GM23338 (cell line): Measurements from ENCODE around the gene TNNT1. TPM values are rescaled to one million over a fixed set of nuclear protein-coding genes. Genes with fewer than 3 reads are reported as not detected.

Experiments used
- ATAC-seq: fragments of 200-7000 bp; cut with Tn5 transposase; 3 replicates; pipeline ENCODE4 v1.9.1; 2020
- DNase-seq: peaks from one replicate; pipeline ENCODE4 v3.0.0-alpha.2; 2015; ENCODE audit warnings: low spot score
- H2AFZ ChIP-seq: fragments of 200-600 bp; sonication (generic); 2 replicates; pipeline ENCODE4 v1.8.0; 2016; ENCODE audit warnings: antibody characterized with exemption, mild to moderate bottlenecking, moderate library complexity
- H3F3A ChIP-seq: fragments of 200-600 bp; sonication (generic); replicated peaks from 2 replicates; pipeline ENCODE4 v1.8.0; 2017; ENCODE audit warnings: antibody characterized with exemption, mixed run types, low read depth
- H3K27ac ChIP-seq: fragments of 200-600 bp; sonication (generic); 2 replicates; pipeline ENCODE4 v1.6.1; 2016; ENCODE audit warnings: low read depth
- H3K27me3 ChIP-seq: fragments of 200-600 bp; sonication (generic); 2 replicates; pipeline ENCODE4 v1.8.0; 2016; ENCODE audit warnings: mild to moderate bottlenecking, mixed run types, moderate library complexity; ENCODE audit not compliant: insufficient read depth
- H3K36me3 ChIP-seq: fragments of 200-600 bp; sonication (generic); 2 replicates; pipeline ENCODE4 v1.8.0; 2016; ENCODE audit warnings: mild to moderate bottlenecking; ENCODE audit not compliant: insufficient read depth
- H3K4me1 ChIP-seq: fragments of 200-600 bp; sonication (generic); 2 replicates; pipeline ENCODE4 v1.8.0; 2016; ENCODE audit warnings: mild to moderate bottlenecking, moderate library complexity; ENCODE audit not compliant: insufficient read depth
- H3K4me2 ChIP-seq: fragments of 200-600 bp; sonication (generic); 2 replicates; pipeline ENCODE4 v1.7.1; 2017; ENCODE audit warnings: mixed run types
- H3K4me3 ChIP-seq: fragments of 200-600 bp; sonication (generic); 2 replicates; pipeline ENCODE4 v1.6.1; 2016; ENCODE audit warnings: mixed run types
- H3K79me2 ChIP-seq: fragments of 200-600 bp; sonication (generic); replicated peaks from 2 replicates; pipeline ENCODE4 v1.8.0; 2017; ENCODE audit warnings: mild to moderate bottlenecking; ENCODE audit not compliant: insufficient read depth
- H3K9me2 ChIP-seq: fragments of 200-600 bp; sonication (generic); 2 replicates; pipeline ENCODE4 v1.8.0; 2017; ENCODE audit not compliant: insufficient read depth
- H4K20me1 ChIP-seq: fragments of 200-600 bp; sonication (generic); replicated peaks from 2 replicates; pipeline ENCODE4 v1.8.0; 2017; ENCODE audit warnings: mild to moderate bottlenecking; ENCODE audit not compliant: insufficient read depth
- H3K27ac Mint-ChIP-seq: 2 replicates; pipeline ENCODE4 v1.8.0; 2020; ENCODE audit warnings: inconsistent platforms, mild to moderate bottlenecking, moderate library complexity, mixed read lengths
- H3K27me3 Mint-ChIP-seq: 3 replicates; pipeline ENCODE4 v1.8.0; 2022; ENCODE audit warnings: low read depth, mild to moderate bottlenecking, moderate library complexity, mixed read lengths, inconsistent platforms; ENCODE audit not compliant: insufficient read depth, poor library complexity
- H3K36me3 Mint-ChIP-seq: 3 replicates; pipeline ENCODE4 v1.8.0; 2021; ENCODE audit warnings: low read depth, mild to moderate bottlenecking, inconsistent platforms, moderate library complexity, mixed read lengths
- H3K4me1 Mint-ChIP-seq: 3 replicates; pipeline ENCODE4 v1.8.0; 2020; ENCODE audit warnings: mild to moderate bottlenecking, inconsistent platforms, mixed read lengths
- H3K4me3 Mint-ChIP-seq: 3 replicates; pipeline ENCODE4 v1.8.0; 2021; ENCODE audit warnings: moderate library complexity, mild to moderate bottlenecking, inconsistent platforms, mixed read lengths
- H3K9me3 Mint-ChIP-seq: 3 replicates; pipeline ENCODE4 v1.8.0; 2020; ENCODE audit warnings: moderate library complexity, mild to moderate bottlenecking, inconsistent platforms, mixed read lengths
- CREB1 ChIP-seq: fragments of 250-450 bp; sonication (Bioruptor Pico); IDR thresholded peaks from 2 replicates; pipeline ENCODE4 v1.5.0; 2020; ENCODE audit warnings: low read depth, mild to moderate bottlenecking, moderate library complexity
- EZH2 ChIP-seq: fragments of 200-600 bp; sonication (generic); IDR thresholded peaks from one replicate; pipeline ENCODE4 v1.8.0; 2017; ENCODE audit warnings: antibody characterized with exemption, mild to moderate bottlenecking, low read depth; ENCODE audit not compliant: unreplicated experiment
- EZH2phosphoT487 ChIP-seq: fragments of 200-600 bp; sonication (generic); IDR thresholded peaks from one replicate; pipeline ENCODE4 v1.8.1; 2018; ENCODE audit warnings: antibody characterized with exemption; ENCODE audit not compliant: unreplicated experiment
- JUNB ChIP-seq: IDR thresholded peaks from one replicate; pipeline ENCODE4 v1.6.1; 2016; ENCODE audit warnings: antibody characterized with exemption; ENCODE audit not compliant: unreplicated experiment
- NANOG ChIP-seq: IDR thresholded peaks from 2 replicates; pipeline ENCODE4 v1.6.1; 2016; ENCODE audit warnings: antibody characterized with exemption, borderline replicate concordance
- POLR2AphosphoS5 ChIP-seq: IDR thresholded peaks from 2 replicates; pipeline ENCODE4 v1.6.1; 2016; ENCODE audit warnings: antibody characterized with exemption, low read depth
- STAT1 ChIP-seq: IDR thresholded peaks from one replicate; pipeline ENCODE4 v1.6.1; 2016; ENCODE audit warnings: antibody characterized with exemption; ENCODE audit not compliant: unreplicated experiment
- ZNF114 ChIP-seq: fragments of 250-450 bp; sonication (Bioruptor Pico); IDR thresholded peaks from 2 replicates; pipeline ENCODE4 v1.5.0; 2020; ENCODE audit warnings: mild to moderate bottlenecking, moderate library complexity
- ZNF331 ChIP-seq: fragments of 250-450 bp; sonication (Bioruptor Pico); IDR thresholded peaks from 2 replicates; pipeline ENCODE4 v1.5.0; 2020; ENCODE audit warnings: low read depth, mild to moderate bottlenecking, moderate library complexity
- polyA plus RNA-seq: library from polyadenylated mRNA; unstranded; fragments of >200 nt; fragmentation: Nextera tagmentation; extraction: Ambion mirVana; gene quantifications from 2 replicates; pipeline ENCODE4 v1.2.1, GENCODE V29; 2016
- total RNA-seq: library from RNA; depleted of rRNA; stranded (reverse); fragments of >200 nt; shearing (Covaris generic); gene quantifications from 2 replicates; pipeline ENCODE4 v1.2.3, GENCODE V29; 2014
- TF ChIP-seq, protein P1 (sequence below), 2 experiments: fragments of 200-600 bp in 1 of 2; sonication (generic) in 1 of 2; conservative IDR thresholded peaks; 2 replicates each; pipeline versions ENCODE4 v1.5.1 to v1.6.1; 2016 to 2017; ENCODE audit warnings: antibody characterized with exemption in 2 of 2, low read depth in 2 of 2, mild to moderate bottlenecking in 2 of 2, moderate library complexity in 1 of 2
- TF ChIP-seq, protein P2 (sequence below): fragments of 250-450 bp; sonication (Bioruptor Pico); IDR thresholded peaks from 2 replicates; pipeline ENCODE4 v1.5.0; 2020; ENCODE audit warnings: mild to moderate bottlenecking, moderate library complexity
- TF ChIP-seq, protein P3 (sequence below): IDR thresholded peaks from 2 replicates; pipeline ENCODE4 v1.6.1; 2016; ENCODE audit warnings: antibody characterized with exemption
- TF ChIP-seq, protein P4 (sequence below): IDR thresholded peaks from one replicate; pipeline ENCODE4 v1.6.1; 2018; ENCODE audit warnings: antibody characterized with exemption; ENCODE audit not compliant: unreplicated experiment

Gene TNNT1
- total and polyA plus RNA-seq, 2 experiments from 2014 or later, result 59.3 to 150 TPM

DNA sequence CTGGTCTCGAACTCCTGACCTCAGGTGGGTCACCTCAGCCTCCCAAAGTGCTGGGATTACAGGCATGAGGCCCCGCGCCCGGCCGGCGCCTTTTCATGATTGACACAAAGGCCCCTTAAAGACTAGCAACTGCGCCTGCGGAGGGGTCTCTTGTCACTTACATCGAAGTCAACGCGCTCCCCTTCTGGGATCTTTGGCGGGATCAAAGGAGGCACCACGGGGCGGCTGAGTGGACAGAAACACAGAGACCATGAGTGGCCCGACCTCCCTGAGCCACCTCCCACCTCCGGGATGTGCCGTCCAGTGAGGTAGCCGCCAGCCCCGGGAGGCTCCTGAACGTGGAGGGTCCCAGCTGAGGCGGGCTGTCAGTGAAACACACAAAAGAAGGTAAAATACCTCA is 7.3 kb downstream of the TNNT1 start:
- H3K9me2 ChIP-seq, result no peaks in the 10 kb centered on the region
- DNase-seq (peak; percentile 57), ATAC-seq (peak; percentile 13)
- peaks cover 7% of the 10 kb centered on the region; the same call in 1 of the 2 replicates for H3K27me3 ChIP-seq
- H3K27ac ChIP-seq, result no peak overlapping the region
- Mint-ChIP-seq H3K4me1 (peaks cover 17% of the 10 kb centered on the region), H3K27ac (no peak overlapping the region), H3K4me3 (peak overlapping the region; percentile 78), H3K27me3 (peaks cover 9% of the 10 kb centered on the region), H3K9me3 (no peaks in the 10 kb centered on the region; the same call in 2 of the 3 replicates), H3K36me3 (peaks cover 18% of the 10 kb centered on the region)
- peaks cover 3% of the 10 kb centered on the region; the same call in 1 of the 2 replicates for H3K4me1 ChIP-seq
- H3K36me3 ChIP-seq, result no peaks in the 10 kb centered on the region
- 0 out of 2 replicates have a peak, but pooled peaks cover 4% of the 10 kb centered on the region for H3F3A ChIP-seq
- no peaks in the 10 kb centered on the region for H3K79me2 ChIP-seq
- peak overlapping the region; percentile 43; the same call in 1 of the 2 replicates for H2AFZ ChIP-seq
- TF ChIP-seq STAT1 (no peak), CREB1 (CRISPR knock-in tag) (no peak), POLR2AphosphoS5 (no peak), NANOG (no peak), ZNF114 (CRISPR knock-in tag) (no peak), JUNB (no peak), EZH2phosphoT487 (no peak), ZNF331 (CRISPR knock-in tag) (no peak), EZH2 (no peak)
- TF ChIP-seq, protein P1, sequence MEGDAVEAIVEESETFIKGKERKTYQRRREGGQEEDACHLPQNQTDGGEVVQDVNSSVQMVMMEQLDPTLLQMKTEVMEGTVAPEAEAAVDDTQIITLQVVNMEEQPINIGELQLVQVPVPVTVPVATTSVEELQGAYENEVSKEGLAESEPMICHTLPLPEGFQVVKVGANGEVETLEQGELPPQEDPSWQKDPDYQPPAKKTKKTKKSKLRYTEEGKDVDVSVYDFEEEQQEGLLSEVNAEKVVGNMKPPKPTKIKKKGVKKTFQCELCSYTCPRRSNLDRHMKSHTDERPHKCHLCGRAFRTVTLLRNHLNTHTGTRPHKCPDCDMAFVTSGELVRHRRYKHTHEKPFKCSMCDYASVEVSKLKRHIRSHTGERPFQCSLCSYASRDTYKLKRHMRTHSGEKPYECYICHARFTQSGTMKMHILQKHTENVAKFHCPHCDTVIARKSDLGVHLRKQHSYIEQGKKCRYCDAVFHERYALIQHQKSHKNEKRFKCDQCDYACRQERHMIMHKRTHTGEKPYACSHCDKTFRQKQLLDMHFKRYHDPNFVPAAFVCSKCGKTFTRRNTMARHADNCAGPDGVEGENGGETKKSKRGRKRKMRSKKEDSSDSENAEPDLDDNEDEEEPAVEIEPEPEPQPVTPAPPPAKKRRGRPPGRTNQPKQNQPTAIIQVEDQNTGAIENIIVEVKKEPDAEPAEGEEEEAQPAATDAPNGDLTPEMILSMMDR (conservative IDR thresholded peaks at IDR 0.05; ENCODE audit: low read depth in 2 of 2), result no peak
- TF ChIP-seq, protein P2, sequence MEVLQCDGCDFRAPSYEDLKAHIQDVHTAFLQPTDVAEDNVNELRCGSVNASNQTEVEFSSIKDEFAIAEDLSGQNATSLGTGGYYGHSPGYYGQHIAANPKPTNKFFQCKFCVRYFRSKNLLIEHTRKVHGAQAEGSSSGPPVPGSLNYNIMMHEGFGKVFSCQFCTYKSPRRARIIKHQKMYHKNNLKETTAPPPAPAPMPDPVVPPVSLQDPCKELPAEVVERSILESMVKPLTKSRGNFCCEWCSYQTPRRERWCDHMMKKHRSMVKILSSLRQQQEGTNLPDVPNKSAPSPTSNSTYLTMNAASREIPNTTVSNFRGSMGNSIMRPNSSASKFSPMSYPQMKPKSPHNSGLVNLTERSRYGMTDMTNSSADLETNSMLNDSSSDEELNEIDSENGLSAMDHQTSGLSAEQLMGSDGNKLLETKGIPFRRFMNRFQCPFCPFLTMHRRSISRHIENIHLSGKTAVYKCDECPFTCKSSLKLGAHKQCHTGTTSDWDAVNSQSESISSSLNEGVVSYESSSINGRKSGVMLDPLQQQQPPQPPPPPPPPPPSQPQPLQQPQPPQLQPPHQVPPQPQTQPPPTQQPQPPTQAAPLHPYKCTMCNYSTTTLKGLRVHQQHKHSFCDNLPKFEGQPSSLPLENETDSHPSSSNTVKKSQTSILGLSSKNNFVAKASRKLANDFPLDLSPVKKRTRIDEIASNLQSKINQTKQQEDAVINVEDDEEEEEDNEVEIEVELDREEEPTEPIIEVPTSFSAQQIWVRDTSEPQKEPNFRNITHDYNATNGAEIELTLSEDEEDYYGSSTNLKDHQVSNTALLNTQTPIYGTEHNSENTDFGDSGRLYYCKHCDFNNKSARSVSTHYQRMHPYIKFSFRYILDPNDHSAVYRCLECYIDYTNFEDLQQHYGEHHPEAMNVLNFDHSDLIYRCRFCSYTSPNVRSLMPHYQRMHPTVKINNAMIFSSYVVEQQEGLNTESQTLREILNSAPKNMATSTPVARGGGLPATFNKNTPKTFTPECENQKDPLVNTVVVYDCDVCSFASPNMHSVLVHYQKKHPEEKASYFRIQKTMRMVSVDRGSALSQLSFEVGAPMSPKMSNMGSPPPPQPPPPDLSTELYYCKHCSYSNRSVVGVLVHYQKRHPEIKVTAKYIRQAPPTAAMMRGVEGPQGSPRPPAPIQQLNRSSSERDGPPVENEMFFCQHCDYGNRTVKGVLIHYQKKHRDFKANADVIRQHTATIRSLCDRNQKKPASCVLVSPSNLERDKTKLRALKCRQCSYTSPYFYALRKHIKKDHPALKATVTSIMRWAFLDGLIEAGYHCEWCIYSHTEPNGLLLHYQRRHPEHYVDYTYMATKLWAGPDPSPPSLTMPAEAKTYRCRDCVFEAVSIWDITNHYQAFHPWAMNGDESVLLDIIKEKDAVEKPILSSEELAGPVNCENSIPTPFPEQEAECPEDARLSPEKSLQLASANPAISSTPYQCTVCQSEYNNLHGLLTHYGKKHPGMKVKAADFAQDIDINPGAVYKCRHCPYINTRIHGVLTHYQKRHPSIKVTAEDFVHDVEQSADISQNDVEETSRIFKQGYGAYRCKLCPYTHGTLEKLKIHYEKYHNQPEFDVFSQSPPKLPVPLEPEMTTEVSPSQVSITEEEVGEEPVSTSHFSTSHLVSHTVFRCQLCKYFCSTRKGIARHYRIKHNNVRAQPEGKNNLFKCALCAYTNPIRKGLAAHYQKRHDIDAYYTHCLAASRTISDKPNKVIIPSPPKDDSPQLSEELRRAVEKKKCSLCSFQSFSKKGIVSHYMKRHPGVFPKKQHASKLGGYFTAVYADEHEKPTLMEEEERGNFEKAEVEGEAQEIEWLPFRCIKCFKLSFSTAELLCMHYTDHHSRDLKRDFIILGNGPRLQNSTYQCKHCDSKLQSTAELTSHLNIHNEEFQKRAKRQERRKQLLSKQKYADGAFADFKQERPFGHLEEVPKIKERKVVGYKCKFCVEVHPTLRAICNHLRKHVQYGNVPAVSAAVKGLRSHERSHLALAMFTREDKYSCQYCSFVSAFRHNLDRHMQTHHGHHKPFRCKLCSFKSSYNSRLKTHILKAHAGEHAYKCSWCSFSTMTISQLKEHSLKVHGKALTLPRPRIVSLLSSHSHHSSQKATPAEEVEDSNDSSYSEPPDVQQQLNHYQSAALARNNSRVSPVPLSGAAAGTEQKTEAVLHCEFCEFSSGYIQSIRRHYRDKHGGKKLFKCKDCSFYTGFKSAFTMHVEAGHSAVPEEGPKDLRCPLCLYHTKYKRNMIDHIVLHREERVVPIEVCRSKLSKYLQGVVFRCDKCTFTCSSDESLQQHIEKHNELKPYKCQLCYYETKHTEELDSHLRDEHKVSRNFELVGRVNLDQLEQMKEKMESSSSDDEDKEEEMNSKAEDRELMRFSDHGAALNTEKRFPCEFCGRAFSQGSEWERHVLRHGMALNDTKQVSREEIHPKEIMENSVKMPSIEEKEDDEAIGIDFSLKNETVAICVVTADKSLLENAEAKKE (CRISPR knock-in tag), result no peak
- TF ChIP-seq, protein P3, sequence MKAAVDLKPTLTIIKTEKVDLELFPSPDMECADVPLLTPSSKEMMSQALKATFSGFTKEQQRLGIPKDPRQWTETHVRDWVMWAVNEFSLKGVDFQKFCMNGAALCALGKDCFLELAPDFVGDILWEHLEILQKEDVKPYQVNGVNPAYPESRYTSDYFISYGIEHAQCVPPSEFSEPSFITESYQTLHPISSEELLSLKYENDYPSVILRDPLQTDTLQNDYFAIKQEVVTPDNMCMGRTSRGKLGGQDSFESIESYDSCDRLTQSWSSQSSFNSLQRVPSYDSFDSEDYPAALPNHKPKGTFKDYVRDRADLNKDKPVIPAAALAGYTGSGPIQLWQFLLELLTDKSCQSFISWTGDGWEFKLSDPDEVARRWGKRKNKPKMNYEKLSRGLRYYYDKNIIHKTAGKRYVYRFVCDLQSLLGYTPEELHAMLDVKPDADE, result no peak
- TF ChIP-seq, protein P4, sequence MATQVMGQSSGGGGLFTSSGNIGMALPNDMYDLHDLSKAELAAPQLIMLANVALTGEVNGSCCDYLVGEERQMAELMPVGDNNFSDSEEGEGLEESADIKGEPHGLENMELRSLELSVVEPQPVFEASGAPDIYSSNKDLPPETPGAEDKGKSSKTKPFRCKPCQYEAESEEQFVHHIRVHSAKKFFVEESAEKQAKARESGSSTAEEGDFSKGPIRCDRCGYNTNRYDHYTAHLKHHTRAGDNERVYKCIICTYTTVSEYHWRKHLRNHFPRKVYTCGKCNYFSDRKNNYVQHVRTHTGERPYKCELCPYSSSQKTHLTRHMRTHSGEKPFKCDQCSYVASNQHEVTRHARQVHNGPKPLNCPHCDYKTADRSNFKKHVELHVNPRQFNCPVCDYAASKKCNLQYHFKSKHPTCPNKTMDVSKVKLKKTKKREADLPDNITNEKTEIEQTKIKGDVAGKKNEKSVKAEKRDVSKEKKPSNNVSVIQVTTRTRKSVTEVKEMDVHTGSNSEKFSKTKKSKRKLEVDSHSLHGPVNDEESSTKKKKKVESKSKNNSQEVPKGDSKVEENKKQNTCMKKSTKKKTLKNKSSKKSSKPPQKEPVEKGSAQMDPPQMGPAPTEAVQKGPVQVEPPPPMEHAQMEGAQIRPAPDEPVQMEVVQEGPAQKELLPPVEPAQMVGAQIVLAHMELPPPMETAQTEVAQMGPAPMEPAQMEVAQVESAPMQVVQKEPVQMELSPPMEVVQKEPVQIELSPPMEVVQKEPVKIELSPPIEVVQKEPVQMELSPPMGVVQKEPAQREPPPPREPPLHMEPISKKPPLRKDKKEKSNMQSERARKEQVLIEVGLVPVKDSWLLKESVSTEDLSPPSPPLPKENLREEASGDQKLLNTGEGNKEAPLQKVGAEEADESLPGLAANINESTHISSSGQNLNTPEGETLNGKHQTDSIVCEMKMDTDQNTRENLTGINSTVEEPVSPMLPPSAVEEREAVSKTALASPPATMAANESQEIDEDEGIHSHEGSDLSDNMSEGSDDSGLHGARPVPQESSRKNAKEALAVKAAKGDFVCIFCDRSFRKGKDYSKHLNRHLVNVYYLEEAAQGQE, result no peak
- H3K4me2 ChIP-seq, result peak overlapping the region; percentile 78
- peak overlapping the region; percentile 46 for H3K4me3 ChIP-seq
- H4K20me1 ChIP-seq, result no peaks in the 10 kb centered on the region; the same call in 1 of the 2 replicates
